Activated T-cell treated with anti-CD3 and anti-CD28 coated beads for 1 hour (primary cell): ENCODE measurements around the gene TPCN1.

Experiments
- DNase-seq: peaks from one replicate; pipeline ENCODE4 v3.0.0-alpha.2; 2020; ENCODE audit warnings: low read depth

The TPCN1 gene

DNA sequence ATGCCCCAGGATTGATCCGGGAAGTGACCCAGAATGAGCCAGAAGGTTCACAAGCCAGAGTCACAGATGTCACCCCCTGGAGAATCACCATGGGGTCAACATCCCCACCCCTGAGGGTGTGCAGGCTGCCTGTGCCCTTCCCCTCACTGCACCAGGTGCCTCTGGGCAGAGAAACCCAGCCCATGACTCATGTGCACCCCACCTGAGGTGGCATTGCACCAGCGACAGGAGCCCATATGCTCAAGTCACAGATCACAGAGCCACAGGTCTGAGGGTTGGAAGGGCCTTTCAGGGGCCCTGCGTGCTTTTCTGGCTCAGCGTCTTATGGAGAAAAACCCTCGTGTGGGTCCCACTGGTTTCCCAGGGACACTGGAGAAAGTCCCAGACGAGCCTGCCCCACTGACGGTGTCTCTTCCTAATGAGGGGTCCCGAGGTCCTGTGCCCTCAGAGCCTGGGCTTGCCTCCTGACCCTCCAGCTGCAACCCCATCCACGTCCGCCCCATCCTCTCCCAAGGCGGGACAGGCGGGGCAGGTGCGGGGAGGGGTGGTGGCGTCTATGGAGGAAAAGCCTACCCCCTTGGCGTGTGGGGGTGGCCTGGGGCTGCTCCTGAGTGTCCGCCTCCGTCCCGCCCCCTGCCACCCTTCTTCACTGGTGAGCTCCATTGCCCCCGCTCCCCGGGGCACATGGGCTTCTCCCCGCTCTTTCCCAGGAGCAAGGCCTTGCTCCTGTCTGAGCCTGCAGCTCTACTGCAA lies 66.1 kb downstream of the TPCN1 start:
- no peak for DNase-seq

DNA sequence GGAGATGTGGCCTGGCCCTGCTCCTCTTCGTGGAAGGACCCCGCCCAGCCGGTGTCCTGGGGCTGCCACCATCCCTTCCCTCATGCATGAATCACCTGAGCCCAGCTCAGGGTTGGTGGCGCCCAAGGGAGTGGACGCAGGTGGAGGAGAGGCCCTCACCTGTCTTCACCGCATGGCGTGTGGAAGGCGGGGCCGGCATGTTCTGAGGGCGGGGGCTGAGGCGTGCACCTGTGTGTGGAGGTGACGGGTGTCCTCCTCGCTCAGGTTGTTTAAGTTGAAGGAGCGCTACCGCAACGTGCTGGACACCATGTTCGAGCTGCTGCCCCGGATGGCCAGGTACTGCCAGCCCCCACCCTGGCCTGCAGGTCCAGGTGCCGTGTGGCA lies 66.6 kb downstream of the TPCN1 start:
- no peak for DNase-seq

DNA sequence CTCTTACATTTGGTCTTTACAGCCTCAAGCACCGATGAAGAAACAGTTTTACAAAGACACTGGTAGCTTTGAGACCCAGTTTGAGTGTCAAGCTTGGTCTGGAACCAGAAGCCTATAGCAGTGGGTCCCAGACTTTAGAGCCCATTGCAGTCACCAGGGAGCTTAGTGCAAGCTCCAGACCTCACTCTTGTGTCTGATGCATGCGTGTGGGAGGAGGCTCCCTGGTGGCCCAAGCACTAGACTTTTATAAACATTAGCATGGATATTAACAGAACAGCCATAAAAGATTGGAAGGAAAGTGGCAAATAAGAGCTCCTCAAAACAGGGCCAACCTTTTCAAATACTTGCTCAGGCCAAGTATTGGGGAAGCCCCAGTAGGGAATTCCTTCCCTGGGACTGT lies 68.1 kb downstream of the TPCN1 start:
- no peak for DNase-seq

DNA sequence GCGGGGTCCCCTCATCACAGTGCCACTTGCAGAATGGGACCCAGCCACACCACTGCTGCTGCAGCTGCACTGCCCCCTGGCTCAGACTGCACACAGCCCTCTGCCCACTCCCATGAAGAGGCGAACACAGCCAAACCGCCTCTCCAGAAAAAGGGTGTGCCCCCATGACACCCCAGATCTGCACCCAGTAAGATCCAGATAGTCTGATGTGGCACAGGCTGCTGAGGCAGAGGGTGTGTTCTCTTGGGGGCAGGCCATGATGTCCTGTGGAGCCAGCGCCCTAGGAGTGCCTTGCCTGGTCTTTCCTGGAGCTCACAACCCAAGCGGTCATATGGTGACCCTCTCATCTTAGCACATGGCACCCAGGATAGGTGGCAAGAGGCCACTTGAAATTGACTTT lies 69.2 kb downstream of the TPCN1 start:
- no peak for DNase-seq

DNA sequence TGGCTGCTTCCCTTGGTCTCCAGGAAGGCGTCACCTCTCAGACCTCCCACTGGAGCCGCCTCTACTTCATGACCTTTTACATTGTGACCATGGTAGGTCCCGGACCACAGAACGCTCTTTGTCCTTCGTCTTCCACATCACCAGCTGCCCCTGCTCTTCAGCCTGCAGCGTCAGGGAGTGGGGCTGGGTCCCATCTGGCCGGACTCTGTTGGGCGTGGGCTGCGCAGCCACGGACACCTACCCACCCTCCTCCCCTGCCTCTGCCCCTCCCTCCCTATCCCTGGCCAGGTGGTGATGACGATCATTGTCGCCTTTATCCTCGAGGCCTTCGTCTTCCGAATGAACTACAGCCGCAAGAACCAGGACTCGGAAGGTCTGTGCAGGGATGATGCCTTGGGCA lies 70.3 kb downstream of the TPCN1 start:
- DNase-seq, result no peak

DNA sequence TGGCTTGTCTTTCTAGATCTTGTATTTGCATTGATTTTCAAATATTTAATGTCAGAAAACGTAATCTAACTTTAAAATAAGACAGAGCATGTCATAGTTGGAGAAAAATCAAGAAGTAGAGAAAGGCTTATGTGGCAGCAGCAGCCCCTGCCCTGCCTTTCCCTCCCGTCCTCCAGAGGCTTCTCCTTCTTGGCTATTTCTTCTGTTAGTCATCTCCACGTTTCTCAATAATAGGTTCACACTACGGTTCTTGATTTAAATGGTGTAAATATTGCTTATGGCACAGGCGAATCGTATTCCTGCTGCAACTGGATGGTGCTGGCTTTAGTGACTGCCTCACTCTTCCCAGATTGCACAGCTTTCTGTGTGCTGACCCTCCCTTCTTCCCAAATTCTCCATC lies 70.8 kb downstream of the TPCN1 start:
- DNase-seq, result no peak

DNA sequence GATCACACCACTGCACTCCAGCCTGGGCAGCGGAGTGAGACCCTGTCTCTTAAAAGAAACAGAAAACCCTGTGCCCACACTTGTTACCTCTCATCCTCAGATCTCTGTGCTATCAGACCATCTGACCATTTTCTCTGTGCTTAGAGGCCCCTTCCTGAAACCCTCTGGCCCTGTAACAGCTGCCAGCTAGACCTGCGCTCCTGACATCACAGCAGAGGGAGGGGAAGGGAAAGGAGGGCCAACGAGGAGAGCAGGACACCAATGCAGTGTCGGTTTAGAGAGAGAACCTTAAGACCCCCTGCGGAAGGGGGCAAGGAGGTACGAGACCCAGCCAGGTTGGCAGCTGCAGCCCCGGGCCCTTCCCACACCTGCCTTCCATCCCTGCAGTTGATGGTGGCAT lies 71.3 kb downstream of the TPCN1 start:
- DNase-seq, result no peak

DNA sequence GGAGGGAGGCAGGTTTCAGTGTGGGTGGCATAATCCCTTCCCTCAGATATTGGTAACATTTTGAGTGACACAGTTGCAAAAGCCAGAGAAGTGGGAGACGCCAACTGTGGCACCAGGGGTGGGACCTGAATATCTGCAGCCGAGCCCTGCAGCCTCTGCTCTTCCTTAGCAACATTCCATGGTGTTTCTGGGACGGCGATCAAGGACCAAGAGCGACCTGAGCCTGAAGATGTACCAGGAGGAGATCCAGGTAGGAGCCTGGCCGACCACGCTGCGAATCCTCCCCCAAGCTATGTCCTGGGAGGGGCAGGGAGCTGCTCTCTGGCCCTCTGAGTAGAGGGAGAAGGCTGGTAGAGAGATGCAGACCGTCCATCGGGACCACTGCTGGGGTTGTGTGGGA lies 71.8 kb downstream of the TPCN1 start:
- DNase-seq, result no peak

DNA sequence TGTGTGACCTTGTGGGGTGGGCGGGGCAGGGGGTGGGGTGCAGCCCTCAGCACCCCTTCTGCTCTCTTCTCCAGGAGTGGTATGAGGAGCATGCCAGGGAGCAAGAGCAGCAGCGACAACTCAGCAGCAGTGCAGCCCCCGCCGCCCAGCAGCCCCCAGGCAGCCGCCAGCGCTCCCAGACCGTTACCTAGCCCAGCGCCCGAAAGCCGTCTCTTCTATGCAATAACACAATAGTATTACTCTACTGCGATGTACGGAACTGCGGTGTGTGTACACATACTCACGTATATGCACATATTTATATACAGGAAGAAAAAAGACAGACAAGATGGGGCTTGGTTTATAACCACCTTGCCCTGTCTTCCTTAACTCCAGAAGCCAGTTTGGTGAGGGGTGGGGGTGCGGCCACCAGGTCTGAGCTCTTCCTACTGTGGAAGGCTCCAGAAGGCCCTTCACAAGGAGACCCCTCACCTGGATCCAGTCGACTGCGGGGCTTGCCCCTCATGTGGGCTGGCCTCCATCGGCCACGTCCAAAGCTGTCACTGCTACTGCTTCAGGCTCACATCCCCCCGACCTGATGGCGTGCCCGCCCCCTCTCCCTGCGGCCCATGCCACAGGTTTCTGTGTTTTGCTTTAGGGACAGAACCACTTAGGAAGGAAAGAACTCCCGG lies 74.8 kb downstream of the TPCN1 start:
- DNase-seq, result no peak

DNA sequence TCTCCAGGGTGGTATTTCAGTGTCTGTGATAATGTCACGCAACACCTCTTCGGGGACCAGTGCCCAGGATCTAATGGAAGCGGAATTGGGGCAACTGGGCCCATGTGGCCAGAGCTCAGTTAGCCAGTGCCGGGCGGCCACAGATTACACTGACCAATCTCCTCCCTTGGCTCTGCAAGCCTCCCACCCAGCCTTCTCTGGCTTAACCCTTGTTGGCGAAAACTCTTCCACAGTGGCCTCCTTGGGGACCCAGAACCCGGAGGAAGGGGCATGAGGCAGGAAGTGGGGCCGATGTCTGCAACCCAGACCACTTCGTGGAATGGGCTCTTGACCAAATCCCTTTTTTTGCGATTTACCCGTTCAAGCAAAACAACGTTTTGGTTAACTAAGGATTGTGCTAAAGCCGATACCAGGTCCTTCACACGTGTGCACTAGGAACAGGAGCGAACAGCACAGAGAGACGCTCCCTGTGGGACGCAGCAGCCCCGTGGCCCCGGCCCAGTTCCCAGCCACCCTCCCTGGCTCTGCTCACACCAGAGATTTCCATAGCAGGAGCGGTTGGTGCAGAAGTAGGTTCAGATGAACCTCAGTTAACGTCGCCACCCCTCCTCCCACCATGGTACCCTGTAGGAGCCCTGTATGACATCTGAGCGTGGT lies 75.4 kb downstream of the TPCN1 start:
- no peak for DNase-seq

DNA sequence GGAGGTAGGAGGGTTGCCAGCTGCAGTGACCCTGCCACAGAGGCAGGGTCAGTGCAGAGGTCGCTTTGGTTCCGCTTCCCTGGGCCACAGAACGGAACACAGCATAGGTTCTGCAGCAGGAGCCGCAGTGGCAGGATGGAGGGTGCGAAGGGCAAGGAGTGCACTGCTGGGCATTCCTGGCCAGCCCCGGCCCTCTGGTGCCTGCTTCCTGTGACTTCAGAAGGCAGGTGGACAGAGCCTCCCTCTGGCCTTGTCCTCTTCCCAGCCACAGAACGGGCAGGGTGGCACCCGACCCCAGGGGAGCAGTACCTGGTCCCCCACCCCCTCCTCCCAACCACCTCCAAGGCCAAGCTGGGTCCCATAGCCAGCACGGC lies 75.9 kb downstream of the TPCN1 start:
- DNase-seq, result no peak

DNA sequence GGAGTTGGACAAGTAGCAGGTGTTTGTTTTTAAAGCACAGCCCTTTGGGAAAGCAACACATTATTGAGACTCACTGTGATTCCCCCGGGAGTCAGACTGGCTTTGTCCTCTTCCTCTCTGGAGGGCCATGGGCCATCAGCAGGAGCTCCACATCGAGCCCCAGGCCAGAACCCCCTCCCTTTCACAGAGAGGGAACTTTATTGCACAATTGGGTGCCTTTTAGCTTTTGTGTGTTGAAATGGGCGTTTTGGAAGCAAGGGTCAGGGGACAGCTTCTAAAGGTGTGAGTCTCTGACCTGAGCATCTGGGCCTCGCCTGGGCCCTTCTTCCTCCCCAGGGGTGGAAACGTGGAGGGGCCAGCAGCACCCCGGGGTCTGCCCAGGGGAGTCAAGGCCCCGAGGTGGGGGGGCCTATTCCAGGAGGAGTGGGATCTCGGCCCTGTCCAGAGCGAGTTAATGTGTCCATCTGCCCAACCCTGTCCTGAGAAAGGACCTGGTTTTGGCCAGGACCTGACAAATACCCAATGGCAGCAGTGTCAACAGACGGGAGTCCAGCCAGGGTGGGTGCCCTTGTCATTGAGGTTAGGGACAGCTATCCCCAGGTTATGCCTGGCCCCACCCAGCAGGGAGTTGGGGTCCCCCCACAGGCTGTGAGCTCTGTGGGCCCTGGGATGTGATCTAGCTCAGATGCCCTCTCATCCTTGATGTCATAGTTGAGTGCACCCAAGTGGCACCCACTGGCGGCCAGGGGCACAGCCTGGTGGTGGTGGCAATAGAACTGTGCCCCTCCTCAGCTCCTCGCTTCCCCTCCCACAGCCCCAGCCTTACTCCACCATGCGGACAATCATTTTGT lies 76.6 kb downstream of the TPCN1 start:
- no peak for DNase-seq

DNA sequence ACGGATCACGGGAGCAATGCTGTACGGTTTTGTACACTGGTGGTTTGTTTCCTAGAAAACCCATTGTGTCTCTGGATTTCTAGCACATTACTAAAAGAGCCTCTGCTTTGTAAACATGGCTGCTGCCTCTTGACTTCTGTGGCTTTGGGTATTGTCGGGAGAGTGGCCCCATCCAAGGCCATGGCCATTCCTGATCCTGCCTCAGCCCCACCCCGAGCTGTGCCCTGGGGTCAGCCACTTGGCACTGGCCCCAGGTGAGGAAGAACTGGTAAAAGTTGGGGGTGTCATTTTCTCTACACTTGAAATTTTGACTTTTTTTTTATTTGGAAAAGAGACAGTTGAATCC lies 77.2 kb downstream of the TPCN1 start:
- DNase-seq, result no peak

DNA sequence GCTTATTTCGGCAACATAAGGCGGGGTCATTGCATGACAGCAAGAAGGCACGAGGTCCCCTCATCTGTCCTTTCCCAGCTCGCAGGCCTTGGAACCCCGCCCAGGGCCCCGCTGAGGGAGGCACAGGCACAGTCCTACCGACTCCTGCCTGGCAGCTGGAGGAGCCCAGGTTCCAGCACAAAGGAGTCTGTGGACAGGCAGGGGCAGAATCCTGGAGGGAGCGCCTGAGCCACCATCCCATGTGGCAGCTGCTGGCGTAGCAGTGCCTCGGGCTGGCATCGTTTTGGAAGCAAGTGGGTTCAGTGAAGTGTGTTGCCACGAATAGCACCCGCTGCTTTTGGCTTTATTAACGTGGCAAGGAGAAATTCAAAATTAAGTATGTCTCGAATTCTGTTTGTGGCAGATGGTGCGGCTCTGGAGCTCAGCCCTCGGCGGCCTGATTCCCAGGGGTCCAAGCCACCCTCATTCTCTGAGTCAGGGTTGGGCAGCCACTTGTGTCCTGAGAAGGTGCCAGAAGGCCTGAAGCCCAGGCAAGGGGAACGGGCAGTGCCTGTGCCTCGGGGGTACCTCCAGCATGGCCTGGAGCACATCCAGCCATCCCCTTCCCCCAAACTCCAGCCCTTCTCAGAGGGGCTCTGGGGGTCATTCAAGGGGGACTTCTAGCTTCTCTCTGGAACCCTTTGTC lies 77.7 kb downstream of the TPCN1 start:
- DNase-seq, result no peak

DNA sequence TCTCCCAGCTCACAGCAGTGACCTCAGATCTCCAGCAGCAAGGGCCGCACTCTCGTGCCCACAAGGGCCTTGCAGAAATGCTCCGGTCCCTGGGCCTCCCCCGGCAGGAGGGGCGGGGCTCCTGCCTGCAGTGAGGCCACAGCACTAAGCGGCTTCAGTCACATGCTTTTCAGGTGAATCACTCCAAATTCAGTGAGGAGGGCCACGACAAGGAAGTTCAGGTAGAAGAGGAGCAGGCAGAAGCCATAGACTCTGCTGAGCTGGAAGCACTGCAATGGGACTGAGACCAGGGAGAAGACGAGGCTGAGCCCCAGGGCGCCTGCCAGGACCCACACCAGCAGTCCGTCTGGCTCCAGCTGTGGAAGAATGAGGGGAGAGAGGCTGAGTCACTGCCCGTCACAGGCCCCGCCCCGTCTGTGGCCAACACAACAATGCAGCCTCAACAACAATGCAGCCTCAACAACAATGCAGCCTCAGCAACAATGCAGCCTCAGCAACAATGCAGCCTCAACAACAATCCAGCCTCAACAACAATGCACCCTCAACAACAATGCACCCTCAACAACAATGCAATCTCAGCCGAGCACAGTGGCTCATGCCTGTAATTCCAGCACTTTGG lies 78.5 kb downstream of the TPCN1 start:
- DNase-seq, result no peak

DNA sequence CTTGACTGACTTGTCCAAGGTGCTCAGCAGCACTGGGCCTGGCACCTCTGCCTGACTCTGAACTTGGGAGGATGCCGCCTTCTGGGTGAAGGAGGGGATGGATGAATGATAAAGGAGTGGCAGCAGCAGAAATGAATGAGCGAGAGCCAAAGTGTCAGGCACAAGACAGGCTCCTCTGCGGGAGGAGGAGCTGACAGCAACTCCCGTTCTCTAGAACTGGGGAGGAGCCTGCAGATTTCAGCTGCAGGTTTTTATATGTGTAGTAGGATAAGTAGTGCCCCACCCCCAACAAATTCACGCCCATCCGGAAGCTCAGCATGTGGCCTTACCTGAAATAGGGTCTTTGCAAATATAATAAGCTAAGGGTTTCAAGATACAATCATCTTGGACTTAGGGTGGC lies 80.5 kb downstream of the TPCN1 start:
- DNase-seq, result no peak

DNA sequence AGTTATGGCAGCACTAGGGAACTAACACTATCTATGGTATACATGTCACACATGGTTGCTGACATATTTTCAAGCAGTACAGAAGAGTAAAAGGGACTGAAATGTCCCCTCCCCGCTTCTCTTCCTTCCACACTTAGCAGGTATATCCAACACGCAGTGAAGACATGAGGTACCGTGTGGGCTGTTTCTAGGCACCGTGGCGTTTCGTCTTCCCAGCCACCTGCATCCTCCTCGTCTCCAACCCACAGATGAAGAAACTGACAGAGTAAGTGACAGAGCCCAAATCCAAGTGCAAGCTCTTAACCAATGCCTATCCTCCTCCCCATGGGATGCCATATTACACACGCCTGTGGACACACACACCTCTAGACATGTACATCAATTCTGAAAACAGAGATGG lies 81.2 kb downstream of the TPCN1 start:
- DNase-seq, result no peak

DNA sequence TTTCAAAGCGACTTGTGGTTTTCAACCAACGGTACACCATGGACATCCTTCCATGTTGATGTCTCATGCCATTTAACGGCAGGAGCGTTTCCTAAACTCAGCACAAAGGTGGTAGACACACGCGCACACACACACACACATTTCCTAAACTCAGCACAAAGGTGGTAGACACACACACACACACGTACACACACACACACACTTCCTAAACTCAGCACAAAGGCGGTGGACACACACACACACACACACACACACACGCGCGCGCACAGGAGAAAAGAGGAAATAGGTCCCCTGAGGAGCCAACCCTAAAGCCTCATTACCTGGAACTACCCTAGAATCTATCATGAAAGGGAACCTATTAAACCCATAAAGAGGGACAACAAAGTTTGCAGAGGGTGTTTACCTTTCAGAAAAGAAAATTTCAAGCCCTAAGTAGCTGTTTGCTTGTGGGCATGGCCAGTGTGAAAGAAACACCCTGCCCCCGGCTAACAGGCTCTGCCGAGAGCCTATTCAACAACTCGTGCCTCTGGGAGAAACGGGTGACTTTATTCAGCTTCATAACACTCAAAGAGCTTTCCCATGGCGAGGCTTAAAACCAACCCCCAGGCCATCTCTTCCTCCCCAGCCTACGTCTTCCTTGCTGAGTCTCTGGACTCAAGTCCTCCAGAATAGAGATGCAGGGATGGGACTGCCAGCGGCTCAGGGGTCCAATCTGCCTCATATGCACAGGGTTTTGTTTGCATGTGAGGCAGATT lies 81.8 kb downstream of the TPCN1 start:
- no peak for DNase-seq

DNA sequence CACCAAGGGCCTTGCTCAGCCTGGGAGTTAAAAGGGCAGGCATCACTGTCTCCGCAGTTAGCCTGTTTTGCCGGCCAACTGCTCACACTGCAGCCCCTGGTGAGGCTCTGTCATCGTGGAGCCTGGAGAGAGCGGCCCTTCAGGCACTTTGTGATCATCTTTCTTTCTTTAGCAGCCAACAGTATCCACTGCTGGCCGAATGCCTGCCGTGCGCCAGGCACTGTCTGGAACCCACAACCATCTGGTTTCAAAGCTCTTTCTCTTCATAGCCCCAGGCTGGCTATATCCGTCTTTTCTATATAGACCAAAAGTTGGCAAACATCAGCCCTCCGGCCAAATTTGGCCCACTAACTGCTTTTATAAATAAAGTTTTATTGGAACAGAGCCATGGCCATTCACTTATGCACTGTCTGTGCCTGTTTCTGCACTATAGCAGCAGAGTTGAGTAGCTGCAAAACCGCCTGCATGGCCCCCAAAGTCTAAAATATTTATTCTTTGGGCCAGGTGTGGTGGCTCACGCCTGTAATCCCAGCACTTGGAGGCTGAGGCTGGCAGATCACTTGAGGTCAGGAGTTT lies 84.1 kb downstream of the TPCN1 start:
- DNase-seq, result no peak

DNA sequence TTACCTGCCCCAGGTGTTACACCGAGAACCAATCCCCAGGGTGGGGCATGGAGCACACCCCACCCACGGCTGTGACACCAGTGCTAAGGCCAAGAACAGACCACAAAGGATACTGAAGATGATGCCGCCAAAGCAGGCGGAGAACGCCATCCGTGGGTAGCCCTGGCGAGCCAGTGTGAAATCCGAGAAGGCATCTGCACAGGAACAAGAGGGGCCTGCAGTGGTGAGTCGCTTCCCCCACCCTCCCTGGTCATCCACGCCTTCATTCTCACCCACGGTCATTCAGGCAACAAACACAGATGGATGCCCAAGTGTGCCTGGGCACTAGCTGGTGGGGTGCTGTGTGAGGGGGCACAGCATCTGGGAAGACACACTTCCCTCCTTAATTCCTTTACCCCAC lies 85.1 kb downstream of the TPCN1 start:
- no peak for DNase-seq

DNA sequence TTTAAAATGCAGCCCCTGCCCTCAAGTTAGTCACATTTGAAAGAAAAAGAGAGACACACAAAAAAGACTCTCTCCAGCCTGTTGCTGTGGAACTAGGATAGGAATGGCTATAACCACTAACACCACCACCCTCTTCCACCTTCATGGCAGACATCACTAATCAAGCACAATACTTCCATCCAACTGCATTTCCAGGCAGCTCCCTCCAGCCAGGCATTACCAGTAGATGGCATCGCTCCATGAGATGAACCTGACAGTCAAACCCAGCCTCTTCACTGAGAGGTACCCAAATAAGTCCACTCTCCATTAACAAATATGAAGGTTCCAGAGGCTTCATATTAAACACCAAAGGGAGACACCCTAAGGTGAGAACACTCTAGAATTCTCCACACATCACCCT lies 89.2 kb downstream of the TPCN1 start:
- DNase-seq, result no peak
